ENCODE data around the gene S100B. TPM values are rescaled to one million over a fixed set of nuclear protein-coding genes. Genes with fewer than 3 reads are reported as not detected.

Gene S100B
- total and polyA plus RNA-seq, 2 donors (not counting 1 experiment from before 2014, with no cell fraction given), result 0.24 TPM; not detected in 1

GRCh38 chr21:46550116-46550941 lies 54.6 kb downstream of the S100B start:
- Histone ChIP-seq H3K4me3 (ENCODE audit: control extremely low read depth in 1 of 5, extremely low read depth in 1 of 5, insufficient read depth in 1 of 5, low read depth in 2 of 5, low read length in 4 of 5) (no peak overlapping the region), H3K36me3 (replicated peaks in 1 of 2; ENCODE audit: control extremely low read depth in 1 of 2, control insufficient read depth in 1 of 2, extremely low read depth in 1 of 2, insufficient read depth in 2 of 2, low read length in 1 of 2) (peaks cover 0 to 33% of the 10 kb centered on the region in 2 experiments), H2AFZ (ENCODE audit: insufficient read depth, low read depth, low read length, poor library complexity, severe bottlenecking) (no peak overlapping the region), H4K20me1 (ENCODE audit: control insufficient read depth, insufficient read depth, low read length, poor library complexity, severe bottlenecking) (no peaks in the 10 kb centered on the region), H3K9me3 (ENCODE audit: control extremely low read depth in 1 of 3, control insufficient read depth in 2 of 3, insufficient read depth in 1 of 3, low read length in 2 of 3) (peaks cover 0 to 7% (median 0%) of the 10 kb centered on the region in 3 donors), H3K4me1 (ENCODE audit: control insufficient read depth in 2 of 2, insufficient read depth in 2 of 2, low read length in 2 of 2) (peaks cover 27 to 35% of the 10 kb centered on the region in 2 donors), H3K27me3 (replicated peaks in 1 of 4; ENCODE audit: control extremely low read depth in 1 of 4, control insufficient read depth in 3 of 4, insufficient read depth in 4 of 4, low read length in 3 of 4) (no peaks in the 10 kb centered on the region), H3K9ac (ENCODE audit: low read length) (no peak overlapping the region), H3K79me2 (ENCODE audit: control insufficient read depth, insufficient read depth, low read length) (no peaks in the 10 kb centered on the region), H3K4me2 (replicated peaks; ENCODE audit: low read depth, low read length, poor library complexity, severe bottlenecking) (peak overlapping the region; percentile 32), H3K27ac (ENCODE audit: low read length in 2 of 2) (peak overlapping the region; percentile 58 to 75)
- intact Hi-C loops (cut with micrococcal nuclease), result no loop called here
- POLR2A ChIA-PET, result no interaction called here
- H3K27ac Mint-ChIP-seq, result peak overlapping the region; percentile 68
- DNase-seq (peak; percentile 56), ATAC-seq (ENCODE audit: low read depth) (peak; percentile 32)
- H3K4me3 Mint-ChIP-seq, result peak overlapping the region; percentile 35
- CTCF ChIA-PET, result no interaction called here
- no peaks in the 10 kb centered on the region for H3K27me3 Mint-ChIP-seq
- peaks cover 23% of the 10 kb centered on the region for H3K4me1 Mint-ChIP-seq
- H3K9me3 Mint-ChIP-seq (ENCODE audit: insufficient read depth), result peaks cover 3% of the 10 kb centered on the region
- TF ChIP-seq EZH2 (IDR thresholded peaks at IDR 0.05; ENCODE audit: borderline replicate concordance, insufficient read depth, low read depth, low read length, poor library complexity, severe bottlenecking), result no peak
- no peak for TF ChIP-seq CTCF (IDR thresholded peaks at IDR 0.05)
- WGBS (ENCODE audit: insufficient coverage), result 54% methylated on average over 8 of the region's 12 CpGs

- H3K4me1 Mint-ChIP-seq, result peaks cover 23% of the 10 kb centered on the region
- ATAC-seq (ENCODE audit: low read depth), result no peak
- Histone ChIP-seq H3K4me1 (ENCODE audit: control insufficient read depth in 2 of 2, insufficient read depth in 2 of 2, low read length in 2 of 2) (peaks cover 27 to 35% of the 10 kb centered on the region in 2 donors), H3K79me2 (ENCODE audit: control insufficient read depth, insufficient read depth, low read length) (no peaks in the 10 kb centered on the region), H3K4me2 (replicated peaks; ENCODE audit: low read depth, low read length, poor library complexity, severe bottlenecking) (no peak overlapping the region), H3K9ac (ENCODE audit: low read length) (no peak overlapping the region), H2AFZ (ENCODE audit: insufficient read depth, low read depth, low read length, poor library complexity, severe bottlenecking) (no peak overlapping the region), H3K36me3 (replicated peaks in 1 of 2; ENCODE audit: control extremely low read depth in 1 of 2, control insufficient read depth in 1 of 2, extremely low read depth in 1 of 2, insufficient read depth in 2 of 2, low read length in 1 of 2) (peaks cover 0 to 34% of the 10 kb centered on the region in 2 experiments), H3K27me3 (replicated peaks in 1 of 4; ENCODE audit: control extremely low read depth in 1 of 4, control insufficient read depth in 3 of 4, insufficient read depth in 4 of 4, low read length in 3 of 4) (no peaks in the 10 kb centered on the region), H3K4me3 (ENCODE audit: control extremely low read depth in 1 of 5, extremely low read depth in 1 of 5, insufficient read depth in 1 of 5, low read depth in 2 of 5, low read length in 4 of 5) (no peak overlapping the region), H3K27ac (ENCODE audit: low read length in 2 of 2) (no peak overlapping the region), H3K9me3 (ENCODE audit: control extremely low read depth in 1 of 3, control insufficient read depth in 2 of 3, insufficient read depth in 1 of 3, low read length in 2 of 3) (peaks cover 0 to 7% (median 0%) of the 10 kb centered on the region in 3 donors), H4K20me1 (ENCODE audit: control insufficient read depth, insufficient read depth, low read length, poor library complexity, severe bottlenecking) (no peaks in the 10 kb centered on the region)
- CTCF ChIA-PET, result no interaction called here
- no peak for TF ChIP-seq EZH2 (IDR thresholded peaks at IDR 0.05; ENCODE audit: borderline replicate concordance, insufficient read depth, low read depth, low read length, poor library complexity, severe bottlenecking)
- TF ChIP-seq CTCF (IDR thresholded peaks at IDR 0.05), result no peak
- no peak for DNase-seq
- WGBS (ENCODE audit: insufficient coverage), result 98% methylated on average over 16 of the region's 18 CpGs
- POLR2A ChIA-PET, result no interaction called here
- H3K27me3 Mint-ChIP-seq, result no peaks in the 10 kb centered on the region
- H3K9me3 Mint-ChIP-seq (ENCODE audit: insufficient read depth), result peaks cover 3% of the 10 kb centered on the region
- H3K4me3 Mint-ChIP-seq, result no peak overlapping the region
- intact Hi-C loops (cut with micrococcal nuclease), result no loop called here
- H3K27ac Mint-ChIP-seq, result no peak overlapping the region
Measured at GRCh38 chr21:46549650-46550049, 55.2 kb downstream of the S100B start.

Measured in B cell (primary cell).